K562 (cell line): ENCODE data around the gene TBC1D17. TPM values are rescaled to one million over a fixed set of nuclear protein-coding genes. Genes with fewer than 3 reads are reported as not detected.

Experiments used
- ATAC-seq: fragments of 200-7000 bp; cut with Tn5 transposase; 3 replicates; pipeline ENCODE4 v1.9.1; 2020; ENCODE audit warnings: moderate library complexity
- BruUV-seq: library from RNA; stranded (reverse); fragments of 400-500 nt; replicated peaks from 2 replicates; lab custom pipeline; 2021; lab: Mats Ljungman, UMichigan
- CTCF ChIA-PET: fragments of 300-600 bp; formaldehyde crosslinking; extraction: SDS; loops from one replicate; lab custom pipeline; 2021; ENCODE audit warnings: low intra/inter-chr PET ratio; lab: Yijun Ruan, JAX
- POLR2A ChIA-PET: fragments of 300-600, 350-650 bp; sonication (Branson Sonifier 250); formaldehyde crosslinking; extraction: SDS; loops from one replicate; lab custom pipeline; 2021; ENCODE audit warnings: antibody characterized with exemption, inconsistent platforms; lab: Yijun Ruan, JAX
- DNase-seq, 4 experiments: peaks; one replicate each; pipeline versions ENCODE4 v3.0.0 to v3.0.0-alpha.2; 2011 to 2018; ENCODE audit warnings: low spot score in 3 of 4, mixed read lengths in 3 of 4; ENCODE audit errors: extremely low read depth in 1 of 4
- FAIRE-seq: peaks from 2 replicates; lab custom pipeline; 2011; peaks lifted over from hg19 to GRCh38; lab: Jason Lieb, UNC
- H2AFZ ChIP-seq: 2 replicates; pipeline ENCODE4 v1.6.0; 2011; ENCODE audit warnings: low read depth, low read length, control low read depth, inconsistent platforms
- H3K27ac ChIP-seq: fragments of 200-600 bp; 3 replicates; pipeline ENCODE4 v1.8.0; 2011; ENCODE audit warnings: low read depth, mild to moderate bottlenecking, control low read depth, inconsistent platforms, low read length, moderate library complexity, mixed read lengths; ENCODE audit errors: extremely low read depth
- H3K27me3 ChIP-seq, 2 experiments: fragments of 300-600 bp in 1 of 2; 2 replicates in 1 of 2; 3 replicates in 1 of 2; pipeline versions ENCODE4 v1.6.0 to v1.8.0; 2011; ENCODE audit warnings: inconsistent platforms in 2 of 2, low read length in 2 of 2, mild to moderate bottlenecking in 1 of 2, mixed read lengths in 1 of 2, moderate library complexity in 1 of 2; ENCODE audit not compliant: control insufficient read depth in 2 of 2, insufficient read depth in 2 of 2
- H3K36me3 ChIP-seq: fragments of 300-600 bp; 3 replicates; pipeline ENCODE4 v1.8.0; 2011; ENCODE audit warnings: mild to moderate bottlenecking, low read length, inconsistent platforms; ENCODE audit not compliant: control insufficient read depth, insufficient read depth
- H3K4me1 ChIP-seq, 2 experiments: fragments of 200-600 bp in 1 of 2; replicated peaks in 1 of 2; 2 replicates in 1 of 2; 3 replicates in 1 of 2; pipeline versions ENCODE4 v1.5.1 to v1.8.0; 2011; ENCODE audit warnings: inconsistent platforms in 2 of 2, low read length in 2 of 2, mild to moderate bottlenecking in 1 of 2, mixed read lengths in 1 of 2, moderate library complexity in 1 of 2; ENCODE audit not compliant: control insufficient read depth in 2 of 2, insufficient read depth in 2 of 2
- H3K4me2 ChIP-seq: 2 replicates; pipeline ENCODE4 v1.6.1; 2011; ENCODE audit warnings: low read length, control low read depth, inconsistent platforms, mixed read lengths; ENCODE audit not compliant: insufficient read depth
- H3K4me3 ChIP-seq: fragments of 200-600 bp; sonication (generic), shearing (Covaris generic); 2 replicates; pipeline ENCODE4 v1.5.1; 2016; ENCODE audit warnings: control low read depth, inconsistent platforms
- H3K79me2 ChIP-seq: fragments of 200-600 bp; 3 replicates; pipeline ENCODE4 v1.8.0; 2011; ENCODE audit warnings: low read length, inconsistent platforms; ENCODE audit not compliant: control insufficient read depth, insufficient read depth
- H3K9ac ChIP-seq, 2 experiments: 2 replicates each; pipeline versions ENCODE4 v1.6.0 to v1.6.1; 2011; ENCODE audit warnings: low read depth in 2 of 2, low read length in 2 of 2, control low read depth in 1 of 2, inconsistent platforms in 1 of 2, mild to moderate bottlenecking in 1 of 2, mixed read lengths in 1 of 2; ENCODE audit not compliant: insufficient read depth in 1 of 2
- H3K9me1 ChIP-seq: one replicate; pipeline ENCODE4 v1.6.0; 2011; ENCODE audit warnings: inconsistent platforms, mild to moderate bottlenecking, low read length, moderate library complexity; ENCODE audit not compliant: control insufficient read depth, insufficient read depth
- H3K9me3 ChIP-seq: replicated peaks from 2 replicates; pipeline ENCODE4 v1.5.1; 2011; ENCODE audit warnings: low read depth, low read length, inconsistent platforms; ENCODE audit not compliant: control insufficient read depth, insufficient read depth
- H4K20me1 ChIP-seq: replicated peaks from 2 replicates; pipeline ENCODE4 v1.6.1; 2011; ENCODE audit warnings: low read length, inconsistent platforms, mixed read lengths; ENCODE audit not compliant: control insufficient read depth, insufficient read depth
- FOXJ3 ChIP-seq: sonication (generic); formaldehyde crosslinking; IDR thresholded peaks from 2 replicates; pipeline ENCODE4 v1.4.0; 2020; ENCODE audit warnings: mild to moderate bottlenecking, missing genetic modification reagents
- FOXM1 ChIP-seq, 2 experiments: fragments of 450-650 bp in 1 of 2; sonication (generic) in 1 of 2; formaldehyde crosslinking in 1 of 2; IDR thresholded peaks; 2 replicates each; pipeline versions ENCODE4 v1.6.1 to v1.9.0; 2017 to 2022; ENCODE audit warnings: low read depth in 2 of 2, mild to moderate bottlenecking in 2 of 2, missing genetic modification reagents in 1 of 2, moderate library complexity in 1 of 2
- KDM4B ChIP-seq, 2 experiments: fragments of 450-650 bp in 1 of 2; sonication (generic) in 1 of 2; IDR thresholded peaks; 2 replicates each; pipeline ENCODE4 v1.6.1; 2016 to 2017; ENCODE audit warnings: borderline replicate concordance in 2 of 2, antibody characterized with exemption in 1 of 2, low read depth in 1 of 2, mild to moderate bottlenecking in 1 of 2
- RBFOX2 ChIP-seq: fragments of 200-400 bp; formaldehyde crosslinking; IDR thresholded peaks from 2 replicates; pipeline ENCODE4 v1.6.1; 2017; ENCODE audit warnings: low read depth, mild to moderate bottlenecking, low read length, moderate library complexity
- SRF ChIP-seq, 2 experiments: fragments of 250-450, 450-650 bp in 1 of 2; sonication (Bioruptor Pico) in 1 of 2; sonication (generic) in 1 of 2; formaldehyde crosslinking; IDR thresholded peaks; 2 replicates each; pipeline versions ENCODE4 v1.5.0 to v1.5.1; 2020 to 2022; ENCODE audit warnings: mild to moderate bottlenecking in 1 of 2, missing genetic modification reagents in 1 of 2
- WGBS: fragments of 100-300 bp; shearing (Covaris generic); methylation state at CpG from one replicate; pipeline ENCODE4 v1.1.6; 2016; ENCODE audit warnings: low coverage, mixed read lengths; ENCODE audit not compliant: insufficient coverage; ENCODE audit errors: missing lambda C conversion rate; 5-methylcytosine and 5-hydroxymethylcytosine counted together
- in situ Hi-C: fragments of 300-500 bp; cut with MboI; formaldehyde crosslinking; loops from 4 replicates; pipeline ENCODE4 v1.15.0; 2018; ENCODE audit warnings: inconsistent platforms, mixed read lengths
- intact Hi-C: fragments of 100-400 bp; cut with micrococcal nuclease; formaldehyde crosslinking; loops from 2 replicates; pipeline ENCODE4 v1.14.2; 2022
- polyA plus RNA-seq, 8 experiments: library from polyadenylated mRNA; depleted of rRNA in 4 of 8; stranded (reverse) in 5 of 8; unstranded in 3 of 8; fragments of >200 nt; fragmentation: Nextera tagmentation in 2 of 8; fragmentation: Illumina TruSeq in 1 of 8; extraction: Ambion mirVana in 2 of 8; extraction: Trizol in 1 of 8; gene quantifications; 2 replicates each; pipeline versions ENCODE4 v1.2.1 to v1.2.3, GENCODE V29; 2011 to 2014; ENCODE audit warnings: inconsistent platforms in 1 of 8, missing spikeins in 1 of 8
- total RNA-seq, 7 experiments: library from RNA; depleted of rRNA in 6 of 7; stranded (reverse); fragments of >200 nt in 6 of 7; fragmentation: Illumina TruSeq in 2 of 7; extraction: Trizol in 2 of 7; gene quantifications; 2 replicates each; pipeline versions ENCODE4 v1.2.1 to v1.2.3, GENCODE V29; 2011 to 2021; ENCODE audit warnings: low replicate concordance in 1 of 7
- TF ChIP-seq, protein P1 (sequence below), 2 experiments: fragments of 200-800 bp in 1 of 2; sonication (Bioruptor generic) in 1 of 2; sonication (generic) in 1 of 2; formaldehyde crosslinking in 1 of 2; IDR thresholded peaks in 1 of 2; conservative IDR thresholded peaks in 1 of 2; 2 replicates each; pipeline versions ENCODE4 v1.5.0 to v1.6.1; 2016 to 2020; ENCODE audit warnings: missing compliant biosample characterization in 1 of 2, missing genetic modification characterization in 1 of 2, missing genetic modification reagents in 1 of 2
- TF ChIP-seq, protein P2 (sequence below), 2 experiments: fragments of 150-350 bp in 1 of 2; IDR thresholded peaks; 2 replicates each; pipeline ENCODE4 v1.6.1; 2012 to 2016; ENCODE audit warnings: low read depth in 2 of 2, low read length in 2 of 2, mild to moderate bottlenecking in 1 of 2, moderate library complexity in 1 of 2

Gene TBC1D17
- total and polyA plus RNA-seq, 9 of the 15 experiments (the other 6 are each of a cell fraction or from before 2014, with no cell fraction given), result 0.42 to 16.0 (median 3.8) TPM

DNA sequence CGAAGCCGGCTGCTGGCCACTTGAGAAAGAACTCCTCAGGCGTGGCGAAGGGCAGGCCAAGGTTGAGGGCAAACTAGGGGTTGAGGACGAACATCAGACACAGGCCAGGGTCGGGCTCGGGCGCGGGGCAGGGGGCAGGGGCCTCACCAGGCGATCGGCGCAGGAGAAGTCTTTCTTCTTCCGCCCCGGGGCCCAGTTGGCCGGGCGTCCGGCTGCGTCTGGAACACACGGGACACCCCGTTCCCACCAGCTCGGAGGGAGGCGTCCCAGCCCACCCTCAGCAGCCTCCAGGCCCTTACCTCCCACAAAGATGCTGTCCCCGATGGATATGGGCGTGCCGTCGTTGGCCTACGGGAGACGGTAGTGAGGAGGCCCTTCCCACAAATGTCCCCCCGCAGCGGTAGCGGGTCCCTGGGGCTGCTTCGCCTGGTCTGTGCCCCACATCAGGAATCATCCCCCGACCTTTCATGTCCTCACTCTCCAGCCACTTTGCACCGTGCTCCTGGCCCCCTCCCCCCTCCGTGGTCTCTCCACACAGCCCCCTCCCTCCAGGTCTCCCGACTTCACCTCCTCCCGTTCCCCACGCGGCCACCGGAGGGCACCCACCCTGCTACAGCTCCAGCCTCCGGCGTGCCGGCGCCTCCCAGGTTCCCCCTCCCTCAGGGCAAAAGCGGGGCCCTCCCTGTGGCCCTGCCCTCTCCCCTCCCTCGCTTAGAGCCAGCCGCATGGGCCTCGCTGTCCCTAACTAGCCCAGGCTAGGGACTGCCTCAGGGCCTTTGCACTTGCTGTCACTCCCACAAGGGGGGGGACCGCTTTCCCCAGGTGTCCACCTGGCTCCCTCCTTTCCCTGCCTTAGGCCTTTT is 14.9 kb upstream of the TBC1D17 start (continued):
- TF ChIP-seq, protein P1, sequence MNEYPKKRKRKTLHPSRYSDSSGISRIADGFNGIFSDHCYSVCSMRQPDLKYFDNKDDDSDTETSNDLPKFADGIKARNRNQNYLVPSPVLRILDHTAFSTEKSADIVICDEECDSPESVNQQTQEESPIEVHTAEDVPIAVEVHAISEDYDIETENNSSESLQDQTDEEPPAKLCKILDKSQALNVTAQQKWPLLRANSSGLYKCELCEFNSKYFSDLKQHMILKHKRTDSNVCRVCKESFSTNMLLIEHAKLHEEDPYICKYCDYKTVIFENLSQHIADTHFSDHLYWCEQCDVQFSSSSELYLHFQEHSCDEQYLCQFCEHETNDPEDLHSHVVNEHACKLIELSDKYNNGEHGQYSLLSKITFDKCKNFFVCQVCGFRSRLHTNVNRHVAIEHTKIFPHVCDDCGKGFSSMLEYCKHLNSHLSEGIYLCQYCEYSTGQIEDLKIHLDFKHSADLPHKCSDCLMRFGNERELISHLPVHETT (CRISPR knock-in tag; conservative IDR thresholded peaks at IDR 0.05 in 1 of 2, IDR thresholded peaks at IDR 0.05 in 1 of 2), result no peak
- TF ChIP-seq FOXM1 (IDR thresholded peaks at IDR 0.05; ENCODE audit: low read depth), result no peak
- no peak for TF ChIP-seq FOXM1 (CRISPR knock-in tag; IDR thresholded peaks at IDR 0.05; ENCODE audit: low read depth)
- 0 out of 4 replicates have a peak, but pooled peaks of 1 of the 2 experiments have one; percentile 56 for TF ChIP-seq KDM4B (IDR thresholded peaks at IDR 0.05; ENCODE audit: borderline replicate concordance in 2 of 2, low read depth in 1 of 2)

DNA sequence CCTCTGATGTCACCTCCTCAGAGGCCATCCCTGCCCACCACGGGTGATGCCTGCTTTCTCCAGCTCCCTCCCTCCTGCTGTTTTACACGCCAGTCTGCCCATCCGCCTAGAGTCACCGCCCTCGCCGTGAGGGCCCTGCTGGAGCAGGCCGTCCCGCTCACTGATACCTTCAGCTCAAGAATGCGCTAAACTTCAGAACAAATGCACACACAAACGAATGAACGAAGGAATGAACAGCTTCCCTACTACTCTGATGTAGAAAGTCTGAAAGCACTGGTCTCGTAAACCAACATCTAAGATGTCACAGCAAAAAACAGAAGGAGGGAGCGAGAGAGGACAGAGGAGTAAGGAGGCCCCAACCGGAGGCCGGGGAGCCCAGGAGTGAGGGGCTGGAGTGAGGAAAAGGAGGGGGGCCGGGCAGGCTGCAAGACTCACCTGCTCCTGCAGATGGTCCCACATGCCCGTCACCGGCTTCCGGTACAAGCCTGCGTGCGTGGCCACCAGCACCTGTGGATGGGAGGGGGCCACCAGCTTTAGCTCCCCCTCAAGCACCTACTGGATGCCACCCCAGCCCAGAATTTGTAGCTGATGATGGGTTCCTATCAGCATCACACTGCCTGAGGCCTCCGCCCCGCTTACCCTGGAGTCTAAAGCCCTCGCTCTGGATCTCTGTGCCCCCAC is 14.1 kb upstream of the TBC1D17 start:
- H3K27ac ChIP-seq, result 0 out of 3 replicates have a peak overlapping the region, but pooled peaks have one; percentile 25
- TF ChIP-seq, protein P2, sequence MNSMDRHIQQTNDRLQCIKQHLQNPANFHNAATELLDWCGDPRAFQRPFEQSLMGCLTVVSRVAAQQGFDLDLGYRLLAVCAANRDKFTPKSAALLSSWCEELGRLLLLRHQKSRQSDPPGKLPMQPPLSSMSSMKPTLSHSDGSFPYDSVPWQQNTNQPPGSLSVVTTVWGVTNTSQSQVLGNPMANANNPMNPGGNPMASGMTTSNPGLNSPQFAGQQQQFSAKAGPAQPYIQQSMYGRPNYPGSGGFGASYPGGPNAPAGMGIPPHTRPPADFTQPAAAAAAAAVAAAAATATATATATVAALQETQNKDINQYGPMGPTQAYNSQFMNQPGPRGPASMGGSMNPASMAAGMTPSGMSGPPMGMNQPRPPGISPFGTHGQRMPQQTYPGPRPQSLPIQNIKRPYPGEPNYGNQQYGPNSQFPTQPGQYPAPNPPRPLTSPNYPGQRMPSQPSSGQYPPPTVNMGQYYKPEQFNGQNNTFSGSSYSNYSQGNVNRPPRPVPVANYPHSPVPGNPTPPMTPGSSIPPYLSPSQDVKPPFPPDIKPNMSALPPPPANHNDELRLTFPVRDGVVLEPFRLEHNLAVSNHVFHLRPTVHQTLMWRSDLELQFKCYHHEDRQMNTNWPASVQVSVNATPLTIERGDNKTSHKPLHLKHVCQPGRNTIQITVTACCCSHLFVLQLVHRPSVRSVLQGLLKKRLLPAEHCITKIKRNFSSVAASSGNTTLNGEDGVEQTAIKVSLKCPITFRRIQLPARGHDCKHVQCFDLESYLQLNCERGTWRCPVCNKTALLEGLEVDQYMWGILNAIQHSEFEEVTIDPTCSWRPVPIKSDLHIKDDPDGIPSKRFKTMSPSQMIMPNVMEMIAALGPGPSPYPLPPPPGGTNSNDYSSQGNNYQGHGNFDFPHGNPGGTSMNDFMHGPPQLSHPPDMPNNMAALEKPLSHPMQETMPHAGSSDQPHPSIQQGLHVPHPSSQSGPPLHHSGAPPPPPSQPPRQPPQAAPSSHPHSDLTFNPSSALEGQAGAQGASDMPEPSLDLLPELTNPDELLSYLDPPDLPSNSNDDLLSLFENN (IDR thresholded peaks at IDR 0.05; ENCODE audit: low read depth in 2 of 2, low read length in 2 of 2), result no peak
- TF ChIP-seq RBFOX2, result peak; percentile 11; the same call in 1 of the 2 replicates
- no peak for TF ChIP-seq FOXJ3 (CRISPR knock-in tag)
- TF ChIP-seq SRF (CRISPR knock-in tag; IDR thresholded peaks at IDR 0.05), result no peak

More for the DNA sequence above, 14.1 kb upstream of the TBC1D17 start:
- POLR2A ChIA-PET, result interaction anchor here (1.5 to 2.2 kb wide), 3 partner anchors 10 to 78 kb away, joined by 3 to 18 read pairs (median 7); partner anchors contain the start of gene PTOV1
- ATAC-seq (no peak), FAIRE-seq (no peak), DNase-seq (no peak)
- Histone ChIP-seq H3K4me2 (no peak overlapping the region), H3K4me1 (peaks cover 23 to 81% of the 10 kb centered on the region in 2 experiments; a peak in 4 of 5 replicates), H3K9me1 (peaks cover 4% of the 10 kb centered on the region), H3K9me3 (no peaks in the 10 kb centered on the region), H3K9ac (peak overlapping the region in 1 of 2 experiments; percentile 81; a peak in 2 of 4 replicates), H3K27me3 (no peaks in the 10 kb centered on the region), H3K36me3 (peaks cover 65% of the 10 kb centered on the region), H3K79me2 (peaks cover 39% of the 10 kb centered on the region), H3K4me3 (no peak overlapping the region), H4K20me1 (peaks cover 24% of the 10 kb centered on the region; the same call in 1 of the 2 replicates), H2AFZ (no peak overlapping the region)
- in situ Hi-C loops, result no loop called here
- BruUV-seq, result no TSS peak
- 89% methylated on average over 24 of the region's 24 CpGs for WGBS
- CTCF ChIA-PET, result no interaction called here
- intact Hi-C loops, result no loop called here
